GM18909 (cell line): Measurements from ENCODE around the gene ALDH9A1.

Source experiments
- ATAC-seq: cut with Tn5 transposase; IDR thresholded peaks from one replicate; pipeline ENCODE4 v1.9.1; 2021; ENCODE audit warnings: mild to moderate bottlenecking; ENCODE audit not compliant: unreplicated experiment, poor library complexity

The ALDH9A1 gene

GRCh38 chr1:165629151-165629550 lies 69.2 kb downstream of the ALDH9A1 start:
- ATAC-seq, result no peak

DNA sequence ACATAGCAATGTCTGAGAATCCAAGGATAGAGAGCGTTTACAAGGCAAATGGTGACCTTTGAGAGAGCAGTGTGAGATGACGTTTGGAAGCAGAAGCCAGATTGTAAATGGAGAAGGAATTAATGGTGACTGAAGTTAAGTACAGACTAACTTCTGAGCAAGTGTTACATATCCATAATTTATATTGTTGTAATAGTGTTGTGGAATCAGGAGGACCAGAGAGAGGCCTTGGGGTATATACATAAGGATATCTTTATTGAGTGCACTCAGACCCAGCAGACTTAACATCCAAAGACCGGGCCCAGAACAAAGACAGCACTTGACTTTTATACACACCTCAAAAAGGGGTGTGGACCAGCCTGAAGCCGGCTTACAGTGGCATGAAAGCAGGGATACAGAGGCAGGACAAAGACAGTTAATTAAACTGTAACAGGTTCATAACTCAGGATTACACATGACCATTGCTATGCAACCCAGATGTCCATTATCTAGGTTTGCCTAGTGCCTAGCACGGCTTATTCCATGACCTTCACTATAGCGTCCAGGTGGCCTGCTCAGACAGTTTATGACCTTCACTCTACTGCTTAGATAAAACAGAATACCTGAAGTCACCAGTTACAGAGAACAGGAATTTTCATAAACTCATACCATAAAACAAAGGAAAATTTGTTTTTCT lies 70.1 kb downstream of the ALDH9A1 start:
- ATAC-seq, result no peak

DNA sequence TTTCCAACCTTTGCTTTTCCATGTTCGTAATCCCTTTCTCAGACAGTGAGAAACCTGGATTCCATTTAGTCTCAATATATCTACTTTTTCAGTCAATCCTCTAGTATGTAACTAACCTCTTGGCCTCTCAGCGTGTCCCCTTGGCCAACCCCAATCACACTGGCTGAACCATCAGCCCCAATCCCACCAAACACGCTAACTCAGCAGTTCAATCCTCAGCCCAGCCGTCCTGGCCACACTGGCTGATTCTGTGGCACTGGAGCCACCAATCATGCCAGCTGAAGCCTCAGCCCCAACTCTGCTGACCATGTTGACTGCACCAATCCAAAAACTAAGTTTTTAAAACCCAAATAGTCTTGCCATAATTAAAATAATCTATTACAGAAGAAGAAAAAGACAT lies 73.9 kb downstream of the ALDH9A1 start:
- no peak for ATAC-seq

GRCh38 chr1:165623624-165624023 lies 74.7 kb downstream of the ALDH9A1 start:
- no peak for ATAC-seq

DNA sequence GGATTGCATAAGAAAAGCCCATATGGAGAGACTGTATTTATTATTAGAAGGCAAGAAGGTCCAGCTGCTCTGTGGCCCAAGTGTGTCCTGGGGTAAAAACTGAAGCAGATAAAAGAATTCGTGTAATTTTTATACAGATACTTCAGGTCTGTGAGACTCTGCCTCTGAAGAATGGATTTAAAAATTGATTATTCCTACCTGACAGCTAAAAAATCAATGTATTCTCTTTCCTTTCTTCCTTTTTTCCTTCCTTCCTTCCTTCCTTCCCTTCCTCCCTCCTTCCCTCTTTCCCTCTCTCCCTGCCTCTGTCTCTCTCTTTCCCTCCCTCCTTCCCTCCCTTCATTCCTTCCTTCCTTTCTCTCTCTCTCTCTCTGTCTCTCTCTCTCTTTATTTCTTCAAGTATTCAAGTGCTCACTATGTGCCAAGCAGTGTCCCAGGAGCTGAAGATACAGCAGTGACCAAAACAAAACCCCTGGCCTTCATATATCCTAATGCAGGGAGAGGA lies 78.7 kb downstream of the ALDH9A1 start:
- ATAC-seq, result no peak

DNA sequence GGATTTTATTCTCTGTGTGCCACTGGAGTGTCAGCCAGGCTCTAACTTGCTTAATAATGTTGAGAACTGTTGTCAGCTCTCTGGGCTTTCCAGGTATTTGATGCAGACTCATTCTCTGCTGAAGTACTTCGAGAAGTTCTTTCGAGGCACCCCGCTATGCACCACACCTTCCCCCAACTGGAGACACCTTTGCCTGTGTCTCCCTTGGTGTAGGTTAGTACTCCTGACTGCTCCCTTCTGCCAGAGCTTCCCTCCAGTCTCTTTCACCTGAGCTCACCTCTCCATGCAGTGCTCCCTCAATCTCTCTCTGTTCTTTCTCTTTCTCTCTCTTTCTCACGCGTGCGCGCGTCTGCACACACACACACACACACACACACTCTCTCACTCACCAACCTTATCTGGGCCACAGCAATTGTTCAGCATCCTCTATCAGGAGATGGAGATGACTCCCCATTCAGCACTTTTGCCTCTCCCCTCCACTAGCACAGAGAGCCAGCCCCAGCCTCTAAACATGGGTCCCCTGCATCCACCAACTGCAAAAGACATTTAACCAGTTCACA lies 81.3 kb downstream of the ALDH9A1 start:
- ATAC-seq, result no peak

DNA sequence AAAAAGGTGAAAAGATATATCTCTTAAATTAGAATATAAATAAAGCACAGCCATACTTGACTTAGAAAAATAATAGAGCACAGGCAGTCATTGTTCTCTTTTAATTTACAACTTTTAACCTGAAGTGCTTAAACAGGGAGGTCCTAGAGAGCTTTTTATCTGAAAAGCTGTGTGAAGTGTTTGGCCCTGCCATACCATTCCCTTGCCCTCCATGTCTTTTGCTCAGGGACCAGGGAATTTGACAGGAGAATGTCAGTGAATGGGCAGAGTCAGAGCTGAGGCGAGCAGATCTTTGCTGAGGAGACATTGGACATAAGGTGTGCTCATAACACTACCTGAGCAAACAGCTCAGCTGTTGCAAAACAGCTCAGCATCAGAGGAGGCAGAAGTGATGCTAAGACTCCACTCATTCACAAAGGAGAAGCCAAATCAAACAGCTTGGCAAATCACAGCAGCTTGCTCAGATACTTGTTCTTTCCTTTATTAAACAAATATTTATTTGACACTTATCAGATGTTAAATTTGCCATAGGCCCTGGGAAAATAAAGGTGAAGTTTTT lies 82.2 kb downstream of the ALDH9A1 start:
- ATAC-seq, result no peak
